ENCODE results near the gene WNT2.

DNA sequence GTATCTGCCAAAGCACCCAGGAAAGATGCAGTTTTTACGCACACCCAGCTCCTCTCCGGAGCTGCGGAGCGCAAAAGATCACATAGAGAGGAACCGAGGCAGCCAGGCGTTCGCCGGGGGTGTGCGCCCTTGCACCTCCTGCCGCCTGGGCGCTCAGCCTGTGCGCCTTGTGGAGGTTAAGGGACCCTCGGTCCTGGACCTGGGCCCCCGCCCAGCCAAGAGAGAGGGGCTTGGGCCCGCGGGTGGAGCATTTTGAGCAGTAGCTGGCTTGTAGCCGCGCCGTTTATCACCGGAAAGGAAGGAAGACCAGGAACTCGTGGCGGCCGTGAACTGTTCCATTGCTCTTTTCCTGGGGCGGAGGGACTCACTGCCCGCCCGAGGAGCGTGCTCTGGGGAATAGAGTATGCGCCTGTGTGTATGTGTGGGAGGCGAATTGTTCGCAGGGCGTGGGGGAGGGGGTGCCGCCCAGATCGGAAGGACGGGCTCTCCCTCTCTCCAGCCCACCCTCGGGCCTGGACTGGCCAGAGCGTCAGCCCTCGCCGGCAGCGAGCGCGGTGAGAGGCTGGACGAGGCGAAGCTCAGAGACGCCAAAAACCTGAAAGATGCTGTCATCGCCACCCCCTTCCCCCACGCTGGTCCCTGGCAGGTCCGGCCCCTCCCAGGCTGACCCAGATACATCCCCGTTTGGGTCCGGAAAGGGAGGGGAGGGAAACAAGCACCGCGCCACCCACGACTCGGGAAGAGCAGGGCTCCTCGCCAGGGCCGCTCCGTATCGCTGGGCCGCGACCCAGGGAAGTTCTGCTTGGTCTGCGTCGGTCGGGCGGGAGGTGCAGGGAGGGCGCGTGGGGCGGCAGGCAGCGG lies 1.2 kb upstream of the WNT2 start:
- TF ChIP-seq, protein P1, sequence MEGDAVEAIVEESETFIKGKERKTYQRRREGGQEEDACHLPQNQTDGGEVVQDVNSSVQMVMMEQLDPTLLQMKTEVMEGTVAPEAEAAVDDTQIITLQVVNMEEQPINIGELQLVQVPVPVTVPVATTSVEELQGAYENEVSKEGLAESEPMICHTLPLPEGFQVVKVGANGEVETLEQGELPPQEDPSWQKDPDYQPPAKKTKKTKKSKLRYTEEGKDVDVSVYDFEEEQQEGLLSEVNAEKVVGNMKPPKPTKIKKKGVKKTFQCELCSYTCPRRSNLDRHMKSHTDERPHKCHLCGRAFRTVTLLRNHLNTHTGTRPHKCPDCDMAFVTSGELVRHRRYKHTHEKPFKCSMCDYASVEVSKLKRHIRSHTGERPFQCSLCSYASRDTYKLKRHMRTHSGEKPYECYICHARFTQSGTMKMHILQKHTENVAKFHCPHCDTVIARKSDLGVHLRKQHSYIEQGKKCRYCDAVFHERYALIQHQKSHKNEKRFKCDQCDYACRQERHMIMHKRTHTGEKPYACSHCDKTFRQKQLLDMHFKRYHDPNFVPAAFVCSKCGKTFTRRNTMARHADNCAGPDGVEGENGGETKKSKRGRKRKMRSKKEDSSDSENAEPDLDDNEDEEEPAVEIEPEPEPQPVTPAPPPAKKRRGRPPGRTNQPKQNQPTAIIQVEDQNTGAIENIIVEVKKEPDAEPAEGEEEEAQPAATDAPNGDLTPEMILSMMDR (IDR thresholded peaks at IDR 0.05) = no peak
- TF ChIP-seq POLR2A (IDR thresholded peaks at IDR 0.05) (no peak), POLR2AphosphoS5 (IDR thresholded peaks at IDR 0.05) (peak in 1 of 3 donors; percentile 9)

Data from breast epithelium (tissue), 3 donors.